ENCODE measurements around the gene NCOA6.
A peak's percentile ranks its signal among the peaks of the same experiment; 100 is the strongest.
"Not testable (repeated sequence)": the region's sequence is repeated elsewhere in the genome, so short reads cannot be mapped to it uniquely, and the experiment has no call there.

NCOA6 gene

GRCh38 chr20:34834459-34834893 is 9.0 kb upstream of the NCOA6 start:
- DNase-seq (ENCODE audit: low read depth, low spot score) = peak; percentile 35
- H3K4me3 ChIP-seq (ENCODE audit: low read length) = no peak overlapping the region

GRCh38 chr20:34831936-34832335 is 6.5 kb upstream of the NCOA6 start:
- DNase-seq (ENCODE audit: low read depth, low spot score) = no peak
- H3K4me3 ChIP-seq (ENCODE audit: low read length) = no peak overlapping the region

- no peak overlapping the region for H3K4me3 ChIP-seq (ENCODE audit: low read length)
Measured at GRCh38 chr20:34829191-34829590, 3.7 kb upstream of the NCOA6 start.

GRCh38 chr20:34824806-34825529 is 483 bp downstream of the NCOA6 start:
- peak; percentile 12 for DNase-seq (ENCODE audit: low read depth, low spot score)
- H3K4me3 ChIP-seq (ENCODE audit: low read length) = peak overlapping the region; percentile 79

More at GRCh38 chr20:34829191-34829590, 3.7 kb upstream of the NCOA6 start:
- no peak for DNase-seq (ENCODE audit: low read depth, low spot score)

- DNase-seq (ENCODE audit: low read depth, low spot score) = peak; percentile 70
- H3K4me3 ChIP-seq (ENCODE audit: low read length) = peak overlapping the region; percentile 79
Measured at GRCh38 chr20:34824452-34824805, 1.0 kb downstream of the NCOA6 start.

- H3K4me3 ChIP-seq (ENCODE audit: low read length) = peak overlapping the region; percentile 79
- no peak for DNase-seq (ENCODE audit: low read depth, low spot score)
Measured at GRCh38 chr20:34824026-34824425, 1.4 kb downstream of the NCOA6 start.

GRCh38 chr20:34820805-34821578 is 4.5 kb downstream of the NCOA6 start:
- H3K4me3 ChIP-seq (ENCODE audit: low read length) = no peak overlapping the region
- DNase-seq (ENCODE audit: low read depth, low spot score) = no peak

GRCh38 chr20:34817801-34818200 is 7.7 kb downstream of the NCOA6 start:
- no peak for DNase-seq (ENCODE audit: low read depth, low spot score)
- H3K4me3 ChIP-seq (ENCODE audit: low read length) = no peak overlapping the region

GRCh38 chr20:34817072-34817471 is 8.4 kb downstream of the NCOA6 start:
- DNase-seq (ENCODE audit: low read depth, low spot score) = no peak
- no peak overlapping the region for H3K4me3 ChIP-seq (ENCODE audit: low read length)

- no peak for DNase-seq (ENCODE audit: low read depth, low spot score)
- no peak overlapping the region for H3K4me3 ChIP-seq (ENCODE audit: low read length)
Measured at GRCh38 chr20:34815636-34816035, 9.8 kb downstream of the NCOA6 start.

- no peak for DNase-seq (ENCODE audit: low read depth, low spot score)
- H3K4me3 ChIP-seq (ENCODE audit: low read length) = no peak overlapping the region
Measured at GRCh38 chr20:34808583-34808982, 16.9 kb downstream of the NCOA6 start.

GRCh38 chr20:34807944-34808465 is 17.4 kb downstream of the NCOA6 start:
- DNase-seq (ENCODE audit: low read depth, low spot score); H3K4me3 ChIP-seq (ENCODE audit: low read length): not testable (repeated sequence)

GRCh38 chr20:34806255-34806654 is 19.2 kb downstream of the NCOA6 start:
- no peak for DNase-seq (ENCODE audit: low read depth, low spot score)
- H3K4me3 ChIP-seq (ENCODE audit: low read length) = no peak overlapping the region

GRCh38 chr20:34798871-34799270 is 26.6 kb downstream of the NCOA6 start:
- no peak overlapping the region for H3K4me3 ChIP-seq (ENCODE audit: low read length)
- DNase-seq (ENCODE audit: low read depth, low spot score) = no peak

- no peak overlapping the region for H3K4me3 ChIP-seq (ENCODE audit: low read length)
- DNase-seq (ENCODE audit: low read depth, low spot score) = no peak
Measured at GRCh38 chr20:34798328-34798727, 27.1 kb downstream of the NCOA6 start.

GRCh38 chr20:34797012-34797995 is 28.1 kb downstream of the NCOA6 start:
- H3K4me3 ChIP-seq (ENCODE audit: low read length) = no peak overlapping the region
- DNase-seq (ENCODE audit: low read depth, low spot score) = no peak

GRCh38 chr20:34794006-34794585 is 31.4 kb downstream of the NCOA6 start:
- DNase-seq (ENCODE audit: low read depth, low spot score) = no peak

GRCh38 chr20:34792687-34793363 is 32.6 kb downstream of the NCOA6 start:
- DNase-seq (ENCODE audit: low read depth, low spot score) = no peak
- no peak overlapping the region for H3K4me3 ChIP-seq (ENCODE audit: low read length)

More at GRCh38 chr20:34794006-34794585, 31.4 kb downstream of the NCOA6 start:
- H3K4me3 ChIP-seq (ENCODE audit: low read length) = no peak overlapping the region
